Peyer's patch (tissue), 4 donors: Measurements from ENCODE around the gene CAV1. TPM values are rescaled to one million over a fixed set of nuclear protein-coding genes. Genes with fewer than 3 reads are reported as not detected.

ENCODE experiments used
- DNase-seq, 3 donors: peaks; one replicate each; pipeline ENCODE4 v3.0.0-alpha.2; 2017 to 2019
- H3K27ac ChIP-seq, 4 donors: fragments of 200-600 bp; sonication (generic); one replicate each; pipeline ENCODE4 v1.5.1; 2016 to 2019
- H3K27me3 ChIP-seq, 2 donors: fragments of 200-600 bp; sonication (generic); one replicate each; pipeline ENCODE4 v1.5.1; 2019
- H3K36me3 ChIP-seq, 3 donors: fragments of 200-600 bp; sonication (generic); one replicate each; pipeline ENCODE4 v1.5.1; 2016 to 2019
- H3K4me1 ChIP-seq, 4 donors: fragments of 200-600 bp; sonication (generic); one replicate each; pipeline ENCODE4 v1.5.1; 2016 to 2019
- H3K4me3 ChIP-seq, 4 donors: fragments of 200-600 bp; sonication (generic); 1 replicate in 3 of 4; 2 replicates in 1 of 4; pipeline ENCODE4 v1.5.1; 2016 to 2019; ENCODE audit warnings: mild to moderate bottlenecking in 1 of 4
- H3K9me3 ChIP-seq, 4 donors: fragments of 200-600 bp; sonication (generic); one replicate each; pipeline ENCODE4 v1.5.1; 2016 to 2019; ENCODE audit warnings: mild to moderate bottlenecking in 1 of 4
- CTCF ChIP-seq, 6 experiments: fragments of 450-650 bp in 4 of 6; fragments of 200-600 bp in 2 of 6; sonication (generic) in 1 of 6; IDR thresholded peaks; one replicate each; pipeline ENCODE4 v1.5.1; 2017 to 2019; ENCODE audit warnings: antibody characterized with exemption in 6 of 6, mild to moderate bottlenecking in 3 of 6, moderate library complexity in 1 of 6
- POLR2A ChIP-seq, 2 donors: fragments of 450-650 bp; IDR thresholded peaks; one replicate each; pipeline ENCODE4 v1.5.1; 2017; ENCODE audit warnings: antibody characterized with exemption in 2 of 2, mild to moderate bottlenecking in 2 of 2, moderate library complexity in 2 of 2
- total RNA-seq, 4 donors: library from RNA; depleted of rRNA; stranded (reverse); fragments of >200 nt; gene quantifications; one replicate each; pipeline ENCODE4 v1.1.0, GENCODE V29; 2016

Gene CAV1
- total RNA-seq, 4 donors from 2014 or later = 17.7 to 42.6 (median 27.6) TPM

- Histone ChIP-seq H3K36me3 (no peaks in the 10 kb centered on the region), H3K4me3 (no peak overlapping the region), H3K27me3 (no peaks in the 10 kb centered on the region), H3K4me1 (no peaks in the 10 kb centered on the region), H3K9me3 (no peaks in the 10 kb centered on the region), H3K27ac (no peak overlapping the region)
- TF ChIP-seq POLR2A (IDR thresholded peaks at IDR 0.05) (no peak), CTCF (IDR thresholded peaks at IDR 0.05) (no peak)
- DNase-seq = no peak
These were observed 34.5 kb upstream of the CAV1 start for GRCh38 chr7:116490351-116490750.

- Histone ChIP-seq H3K27me3 (no peaks in the 10 kb centered on the region), H3K4me3 (no peak overlapping the region), H3K9me3 (no peaks in the 10 kb centered on the region), H3K36me3 (no peaks in the 10 kb centered on the region), H3K27ac (no peak overlapping the region), H3K4me1 (no peaks in the 10 kb centered on the region)
- DNase-seq = no peak
- TF ChIP-seq CTCF (IDR thresholded peaks at IDR 0.05) (no peak), POLR2A (IDR thresholded peaks at IDR 0.05) (no peak)
These were observed 32.8 kb upstream of the CAV1 start for GRCh38 chr7:116491887-116492653.

GRCh38 chr7:116492654-116493109, 32.2 kb upstream of the CAV1 start:
- Histone ChIP-seq H3K9me3 (no peaks in the 10 kb centered on the region), H3K36me3 (no peaks in the 10 kb centered on the region), H3K27me3 (no peaks in the 10 kb centered on the region), H3K4me1 (no peaks in the 10 kb centered on the region), H3K27ac (peak overlapping the region in 1 of 4 donors; percentile 30), H3K4me3 (no peak overlapping the region)
- DNase-seq = no peak
- TF ChIP-seq CTCF (IDR thresholded peaks at IDR 0.05) (no peak), POLR2A (IDR thresholded peaks at IDR 0.05) (no peak)

- TF ChIP-seq CTCF (IDR thresholded peaks at IDR 0.05) (no peak), POLR2A (IDR thresholded peaks at IDR 0.05) (no peak)
- no peaks in the 10 kb centered on the region for H3K9me3 ChIP-seq
- H3K4me1 ChIP-seq = no peaks in the 10 kb centered on the region
- no peaks in the 10 kb centered on the region for H3K27me3 ChIP-seq
- H3K4me3 ChIP-seq = no peak overlapping the region
- no peak for DNase-seq
- H3K36me3 ChIP-seq = no peaks in the 10 kb centered on the region
- H3K27ac ChIP-seq = peak overlapping the region in 1 of 4 donors; percentile 30
These were observed 31.4 kb upstream of the CAV1 start for GRCh38 chr7:116493449-116493848.

GRCh38 chr7:116494472-116494871, 30.4 kb upstream of the CAV1 start:
- H3K27me3 ChIP-seq = no peaks in the 10 kb centered on the region

More at GRCh38 chr7:116494472-116494871, 30.4 kb upstream of the CAV1 start:
- no peak overlapping the region for H3K27ac ChIP-seq
- H3K4me1 ChIP-seq = peaks cover 0 to 5% (median 2%) of the 10 kb centered on the region in 4 donors
- no peaks in the 10 kb centered on the region for H3K9me3 ChIP-seq
- no peak for DNase-seq
- H3K4me3 ChIP-seq = no peak overlapping the region
- no peak for TF ChIP-seq CTCF (IDR thresholded peaks at IDR 0.05)
- no peak for TF ChIP-seq POLR2A (IDR thresholded peaks at IDR 0.05)
- no peaks in the 10 kb centered on the region for H3K36me3 ChIP-seq
